K562 (cell line): Measurements from ENCODE around the gene CYFIP2. TPM values are rescaled to one million over a fixed set of nuclear protein-coding genes. Genes with fewer than 3 reads are reported as not detected.

ENCODE experiments used
- ELF2 ChIP-seq: fragments of 250-450 bp; sonication (Bioruptor Pico); IDR thresholded peaks from 2 replicates; pipeline ENCODE4 v1.5.0; 2021; ENCODE audit warnings: mild to moderate bottlenecking
- GTF2A2 ChIP-seq: IDR thresholded peaks from 2 replicates; pipeline ENCODE4 v1.6.1; 2016; ENCODE audit warnings: mild to moderate bottlenecking, missing genetic modification characterization, missing compliant biosample characterization
- HIVEP1 ChIP-seq: fragments of 250-450 bp; sonication (Bioruptor Pico); IDR thresholded peaks from 2 replicates; pipeline ENCODE4 v1.4.0; 2020; ENCODE audit warnings: mild to moderate bottlenecking
- HNRNPH1 ChIP-seq: fragments of 200-400 bp; formaldehyde crosslinking; optimal IDR thresholded peaks from 2 replicates; pipeline ENCODE3; 2017; ENCODE audit warnings: low read depth, mild to moderate bottlenecking, low read length, moderate library complexity
- NCOA4 ChIP-seq: fragments of 450-650 bp; IDR thresholded peaks from 2 replicates; pipeline ENCODE4 v1.6.1; 2018; ENCODE audit warnings: mild to moderate bottlenecking; ENCODE audit not compliant: partially characterized antibody
- NFYB ChIP-seq: IDR thresholded peaks from 2 replicates; pipeline ENCODE4 v1.6.1; 2011; ENCODE audit warnings: mild to moderate bottlenecking, moderate library complexity; ENCODE audit not compliant: insufficient read length; ENCODE audit errors: extremely low read depth
- TOE1 ChIP-seq, 2 experiments: fragments of 450-650 bp in 1 of 2; sonication (generic) in 1 of 2; formaldehyde crosslinking in 1 of 2; IDR thresholded peaks; 2 replicates each; pipeline versions ENCODE4 v1.7.1 to v1.8.0; 2016 to 2022; ENCODE audit warnings: borderline replicate concordance in 2 of 2, mild to moderate bottlenecking in 2 of 2, antibody characterized with exemption in 1 of 2, inconsistent platforms in 1 of 2, low read depth in 1 of 2, missing genetic modification reagents in 1 of 2, moderate library complexity in 1 of 2
- YY1 ChIP-seq, 3 experiments: IDR thresholded peaks; 2 replicates each; pipeline ENCODE4 v1.6.1; 2011; ENCODE audit warnings: low read length in 2 of 3, mild to moderate bottlenecking in 2 of 3, moderate library complexity in 2 of 3, borderline replicate concordance in 1 of 3, control low read depth in 1 of 3, low read depth in 1 of 3; ENCODE audit not compliant: insufficient read depth in 3 of 3, insufficient replicate concordance in 2 of 3, control insufficient read depth in 1 of 3, insufficient read length in 1 of 3; ENCODE audit errors: extremely low read depth in 1 of 3
- ZNF23 ChIP-seq: fragments of 250-450 bp; sonication (Bioruptor Pico); IDR thresholded peaks from 2 replicates; pipeline ENCODE4 v1.4.0; 2020; ENCODE audit warnings: mild to moderate bottlenecking
- ZNF584 ChIP-seq: fragments of 200-800 bp; sonication (Bioruptor generic); IDR thresholded peaks from 2 replicates; pipeline ENCODE4 v1.6.1; 2016; ENCODE audit warnings: low read depth, mild to moderate bottlenecking, missing genetic modification characterization, missing compliant biosample characterization
- polyA plus RNA-seq, 8 experiments: library from polyadenylated mRNA; depleted of rRNA in 4 of 8; stranded (reverse) in 5 of 8; unstranded in 3 of 8; fragments of >200 nt; fragmentation: Nextera tagmentation in 2 of 8; fragmentation: Illumina TruSeq in 1 of 8; extraction: Ambion mirVana in 2 of 8; extraction: Trizol in 1 of 8; gene quantifications; 2 replicates each; pipeline versions ENCODE4 v1.2.1 to v1.2.3, GENCODE V29; 2011 to 2014; ENCODE audit warnings: inconsistent platforms in 1 of 8, missing spikeins in 1 of 8
- total RNA-seq, 7 experiments: library from RNA; depleted of rRNA in 6 of 7; stranded (reverse); fragments of >200 nt in 6 of 7; fragmentation: Illumina TruSeq in 2 of 7; extraction: Trizol in 2 of 7; gene quantifications; 2 replicates each; pipeline versions ENCODE4 v1.2.1 to v1.2.3, GENCODE V29; 2011 to 2021; ENCODE audit warnings: low replicate concordance in 1 of 7
- TF ChIP-seq, protein P1 (sequence below): fragments of 250-450 bp; sonication (Bioruptor Pico); IDR thresholded peaks from 2 replicates; pipeline ENCODE4 v1.5.0; 2020; ENCODE audit warnings: mild to moderate bottlenecking
- TF ChIP-seq, protein P2 (sequence below): fragments of 250-450 bp; sonication (Bioruptor Pico); IDR thresholded peaks from 2 replicates; pipeline ENCODE4 v1.4.0; 2020; ENCODE audit warnings: borderline replicate concordance
- TF ChIP-seq, protein P3 (sequence below): fragments of 450-650 bp; formaldehyde crosslinking; conservative IDR thresholded peaks from 2 replicates; pipeline ENCODE4 v1.4.0; 2022; ENCODE audit warnings: mild to moderate bottlenecking, missing genetic modification characterization
- TF ChIP-seq, protein P4 (sequence below): fragments of 450-650 bp; IDR thresholded peaks from 2 replicates; pipeline ENCODE4 v1.7.1; 2018; ENCODE audit warnings: mild to moderate bottlenecking, low read depth; ENCODE audit not compliant: partially characterized antibody
- TF ChIP-seq, protein P5 (sequence below): fragments of 200-400 bp; formaldehyde crosslinking; IDR thresholded peaks from 2 replicates; pipeline ENCODE4 v1.6.1; 2017; ENCODE audit warnings: mild to moderate bottlenecking, low read depth, low read length, moderate library complexity

Gene CYFIP2
- total and polyA plus RNA-seq, 9 of the 15 experiments (the other 6 are each of a cell fraction or from before 2014, with no cell fraction given) = 0.76 to 2.9 (median 1.4) TPM; not detected in 1

DNA sequence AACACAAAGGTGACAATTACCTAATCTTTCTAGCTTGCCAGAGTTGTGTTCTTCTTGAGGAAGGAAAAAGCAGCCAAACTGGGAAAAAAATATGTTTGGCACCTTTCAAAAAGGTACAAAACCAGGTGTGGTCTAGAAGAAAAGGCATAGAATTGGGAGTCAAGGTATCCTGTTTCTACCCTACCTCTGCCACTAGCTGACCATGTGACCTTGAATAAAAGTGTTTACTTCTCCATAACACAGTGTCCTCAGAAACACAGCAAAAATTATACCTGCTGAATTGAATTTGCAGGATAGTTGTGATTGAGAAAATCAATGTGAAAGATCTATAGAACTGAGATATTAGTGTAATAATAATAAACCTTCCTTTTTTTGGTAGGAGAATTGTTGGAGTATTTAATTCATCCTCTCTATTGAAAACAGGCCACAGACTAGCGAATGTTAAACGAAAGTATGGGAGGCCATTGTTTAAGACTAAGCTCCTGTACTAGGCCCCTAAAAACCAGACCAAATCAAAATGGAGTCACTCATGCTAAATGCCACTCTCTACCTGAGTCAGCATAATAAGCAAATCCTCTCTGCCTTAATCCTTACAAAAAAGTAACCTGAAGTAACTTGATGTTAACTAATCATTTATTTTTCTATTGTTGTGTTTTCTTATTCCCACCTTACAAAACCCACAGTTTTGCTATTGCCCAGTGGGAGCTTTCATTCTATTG is 12.6 kb downstream of the CYFIP2 start (continued):
- TF ChIP-seq, protein P1, sequence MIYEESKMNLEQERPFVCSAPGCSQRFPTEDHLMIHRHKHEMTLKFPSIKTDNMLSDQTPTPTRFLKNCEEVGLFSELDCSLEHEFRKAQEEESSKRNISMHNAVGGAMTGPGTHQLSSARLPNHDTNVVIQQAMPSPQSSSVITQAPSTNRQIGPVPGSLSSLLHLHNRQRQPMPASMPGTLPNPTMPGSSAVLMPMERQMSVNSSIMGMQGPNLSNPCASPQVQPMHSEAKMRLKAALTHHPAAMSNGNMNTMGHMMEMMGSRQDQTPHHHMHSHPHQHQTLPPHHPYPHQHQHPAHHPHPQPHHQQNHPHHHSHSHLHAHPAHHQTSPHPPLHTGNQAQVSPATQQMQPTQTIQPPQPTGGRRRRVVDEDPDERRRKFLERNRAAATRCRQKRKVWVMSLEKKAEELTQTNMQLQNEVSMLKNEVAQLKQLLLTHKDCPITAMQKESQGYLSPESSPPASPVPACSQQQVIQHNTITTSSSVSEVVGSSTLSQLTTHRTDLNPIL (CRISPR knock-in tag) = peak; percentile 95
- peak; percentile 94 for TF ChIP-seq ZNF584 (CRISPR knock-in tag)
- TF ChIP-seq NFYB = no peak
- TF ChIP-seq TOE1 (IDR thresholded peaks at IDR 0.05; ENCODE audit: borderline replicate concordance) = no peak
- TF ChIP-seq TOE1 (CRISPR knock-in tag; IDR thresholded peaks at IDR 0.05; ENCODE audit: borderline replicate concordance, low read depth) = no peak
- TF ChIP-seq, protein P2, sequence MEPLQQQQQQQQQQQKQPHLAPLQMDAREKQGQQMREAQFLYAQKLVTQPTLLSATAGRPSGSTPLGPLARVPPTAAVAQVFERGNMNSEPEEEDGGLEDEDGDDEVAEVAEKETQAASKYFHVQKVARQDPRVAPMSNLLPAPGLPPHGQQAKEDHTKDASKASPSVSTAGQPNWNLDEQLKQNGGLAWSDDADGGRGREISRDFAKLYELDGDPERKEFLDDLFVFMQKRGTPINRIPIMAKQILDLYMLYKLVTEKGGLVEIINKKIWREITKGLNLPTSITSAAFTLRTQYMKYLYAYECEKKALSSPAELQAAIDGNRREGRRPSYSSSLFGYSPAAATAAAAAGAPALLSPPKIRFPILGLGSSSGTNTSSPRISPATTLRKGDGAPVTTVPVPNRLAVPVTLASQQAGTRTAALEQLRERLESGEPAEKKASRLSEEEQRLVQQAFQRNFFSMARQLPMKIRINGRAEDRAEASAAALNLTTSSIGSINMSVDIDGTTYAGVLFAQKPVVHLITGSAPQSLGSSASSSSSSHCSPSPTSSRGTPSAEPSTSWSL (CRISPR knock-in tag) = peak; percentile 89; the same call in 1 of the 2 replicates
- TF ChIP-seq NCOA4 = no peak
- TF ChIP-seq YY1 (IDR thresholded peaks at IDR 0.05; ENCODE audit: borderline replicate concordance in 1 of 3, control insufficient read depth in 1 of 3, extremely low read depth in 1 of 3, insufficient read depth in 3 of 3, insufficient read length in 1 of 3, insufficient replicate concordance in 2 of 3, low read depth in 1 of 3, low read length in 2 of 3) = no peak
- TF ChIP-seq, protein P3, sequence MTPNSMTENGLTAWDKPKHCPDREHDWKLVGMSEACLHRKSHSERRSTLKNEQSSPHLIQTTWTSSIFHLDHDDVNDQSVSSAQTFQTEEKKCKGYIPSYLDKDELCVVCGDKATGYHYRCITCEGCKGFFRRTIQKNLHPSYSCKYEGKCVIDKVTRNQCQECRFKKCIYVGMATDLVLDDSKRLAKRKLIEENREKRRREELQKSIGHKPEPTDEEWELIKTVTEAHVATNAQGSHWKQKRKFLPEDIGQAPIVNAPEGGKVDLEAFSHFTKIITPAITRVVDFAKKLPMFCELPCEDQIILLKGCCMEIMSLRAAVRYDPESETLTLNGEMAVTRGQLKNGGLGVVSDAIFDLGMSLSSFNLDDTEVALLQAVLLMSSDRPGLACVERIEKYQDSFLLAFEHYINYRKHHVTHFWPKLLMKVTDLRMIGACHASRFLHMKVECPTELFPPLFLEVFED (CRISPR knock-in tag) = peak; percentile 71; the same call in 1 of the 2 replicates
- peak; percentile 97 for TF ChIP-seq HIVEP1
- TF ChIP-seq, protein P4, sequence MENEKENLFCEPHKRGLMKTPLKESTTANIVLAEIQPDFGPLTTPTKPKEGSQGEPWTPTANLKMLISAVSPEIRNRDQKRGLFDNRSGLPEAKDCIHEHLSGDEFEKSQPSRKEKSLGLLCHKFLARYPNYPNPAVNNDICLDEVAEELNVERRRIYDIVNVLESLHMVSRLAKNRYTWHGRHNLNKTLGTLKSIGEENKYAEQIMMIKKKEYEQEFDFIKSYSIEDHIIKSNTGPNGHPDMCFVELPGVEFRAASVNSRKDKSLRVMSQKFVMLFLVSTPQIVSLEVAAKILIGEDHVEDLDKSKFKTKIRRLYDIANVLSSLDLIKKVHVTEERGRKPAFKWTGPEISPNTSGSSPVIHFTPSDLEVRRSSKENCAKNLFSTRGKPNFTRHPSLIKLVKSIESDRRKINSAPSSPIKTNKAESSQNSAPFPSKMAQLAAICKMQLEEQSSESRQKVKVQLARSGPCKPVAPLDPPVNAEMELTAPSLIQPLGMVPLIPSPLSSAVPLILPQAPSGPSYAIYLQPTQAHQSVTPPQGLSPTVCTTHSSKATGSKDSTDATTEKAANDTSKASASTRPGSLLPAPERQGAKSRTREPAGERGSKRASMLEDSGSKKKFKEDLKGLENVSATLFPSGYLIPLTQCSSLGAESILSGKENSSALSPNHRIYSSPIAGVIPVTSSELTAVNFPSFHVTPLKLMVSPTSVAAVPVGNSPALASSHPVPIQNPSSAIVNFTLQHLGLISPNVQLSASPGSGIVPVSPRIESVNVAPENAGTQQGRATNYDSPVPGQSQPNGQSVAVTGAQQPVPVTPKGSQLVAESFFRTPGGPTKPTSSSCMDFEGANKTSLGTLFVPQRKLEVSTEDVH = no peak
- peak; percentile 89 for TF ChIP-seq ELF2 (CRISPR knock-in tag)
- peak; percentile 96 for TF ChIP-seq GTF2A2 (tag)
- TF ChIP-seq HNRNPH1 = no peak
- TF ChIP-seq, protein P5, sequence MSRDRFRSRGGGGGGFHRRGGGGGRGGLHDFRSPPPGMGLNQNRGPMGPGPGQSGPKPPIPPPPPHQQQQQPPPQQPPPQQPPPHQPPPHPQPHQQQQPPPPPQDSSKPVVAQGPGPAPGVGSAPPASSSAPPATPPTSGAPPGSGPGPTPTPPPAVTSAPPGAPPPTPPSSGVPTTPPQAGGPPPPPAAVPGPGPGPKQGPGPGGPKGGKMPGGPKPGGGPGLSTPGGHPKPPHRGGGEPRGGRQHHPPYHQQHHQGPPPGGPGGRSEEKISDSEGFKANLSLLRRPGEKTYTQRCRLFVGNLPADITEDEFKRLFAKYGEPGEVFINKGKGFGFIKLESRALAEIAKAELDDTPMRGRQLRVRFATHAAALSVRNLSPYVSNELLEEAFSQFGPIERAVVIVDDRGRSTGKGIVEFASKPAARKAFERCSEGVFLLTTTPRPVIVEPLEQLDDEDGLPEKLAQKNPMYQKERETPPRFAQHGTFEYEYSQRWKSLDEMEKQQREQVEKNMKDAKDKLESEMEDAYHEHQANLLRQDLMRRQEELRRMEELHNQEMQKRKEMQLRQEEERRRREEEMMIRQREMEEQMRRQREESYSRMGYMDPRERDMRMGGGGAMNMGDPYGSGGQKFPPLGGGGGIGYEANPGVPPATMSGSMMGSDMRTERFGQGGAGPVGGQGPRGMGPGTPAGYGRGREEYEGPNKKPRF = no peak
- peak; percentile 86 for TF ChIP-seq ZNF23 (CRISPR knock-in tag)
